ENCODE measurements around the gene UBE2O. TPM values are rescaled to one million over a fixed set of nuclear protein-coding genes. Genes with fewer than 3 reads are reported as not detected.

Gene UBE2O
- total RNA-seq, 1 experiment from 2014 or later: 68.9 TPM

DNA sequence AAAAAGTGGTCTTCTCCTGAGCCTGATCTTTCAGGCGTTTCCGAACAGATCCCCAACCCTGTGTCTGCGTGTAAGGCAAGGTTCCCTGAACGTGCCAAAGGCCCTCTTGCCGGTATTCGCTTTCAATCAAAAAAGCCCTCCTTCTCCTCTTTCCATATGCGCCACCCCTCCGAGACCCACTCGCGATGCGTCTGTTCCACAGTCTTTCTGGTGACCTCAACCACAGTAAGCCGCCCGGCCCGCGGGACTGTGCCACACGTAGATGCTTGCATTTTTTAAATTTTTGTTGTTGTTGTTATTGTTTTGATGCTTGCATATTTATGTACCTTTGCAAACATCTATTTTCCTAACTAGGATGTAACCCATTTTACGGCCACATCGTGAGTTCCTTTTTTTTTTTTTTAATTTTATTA, 98.6 kb downstream of the UBE2O start (continued):
- TF ChIP-seq, protein P1, sequence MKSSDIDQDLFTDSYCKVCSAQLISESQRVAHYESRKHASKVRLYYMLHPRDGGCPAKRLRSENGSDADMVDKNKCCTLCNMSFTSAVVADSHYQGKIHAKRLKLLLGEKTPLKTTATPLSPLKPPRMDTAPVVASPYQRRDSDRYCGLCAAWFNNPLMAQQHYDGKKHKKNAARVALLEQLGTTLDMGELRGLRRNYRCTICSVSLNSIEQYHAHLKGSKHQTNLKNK (CRISPR knock-in tag; IDR thresholded peaks at IDR 0.05): no peak
- no peak for TF ChIP-seq ZNF121 (CRISPR knock-in tag; IDR thresholded peaks at IDR 0.05)
- no peak for TF ChIP-seq EMX1 (CRISPR knock-in tag; IDR thresholded peaks at IDR 0.05)
- TF ChIP-seq MXD4 (CRISPR knock-in tag; IDR thresholded peaks at IDR 0.05; ENCODE audit: borderline replicate concordance): no peak
- TF ChIP-seq, protein P2, sequence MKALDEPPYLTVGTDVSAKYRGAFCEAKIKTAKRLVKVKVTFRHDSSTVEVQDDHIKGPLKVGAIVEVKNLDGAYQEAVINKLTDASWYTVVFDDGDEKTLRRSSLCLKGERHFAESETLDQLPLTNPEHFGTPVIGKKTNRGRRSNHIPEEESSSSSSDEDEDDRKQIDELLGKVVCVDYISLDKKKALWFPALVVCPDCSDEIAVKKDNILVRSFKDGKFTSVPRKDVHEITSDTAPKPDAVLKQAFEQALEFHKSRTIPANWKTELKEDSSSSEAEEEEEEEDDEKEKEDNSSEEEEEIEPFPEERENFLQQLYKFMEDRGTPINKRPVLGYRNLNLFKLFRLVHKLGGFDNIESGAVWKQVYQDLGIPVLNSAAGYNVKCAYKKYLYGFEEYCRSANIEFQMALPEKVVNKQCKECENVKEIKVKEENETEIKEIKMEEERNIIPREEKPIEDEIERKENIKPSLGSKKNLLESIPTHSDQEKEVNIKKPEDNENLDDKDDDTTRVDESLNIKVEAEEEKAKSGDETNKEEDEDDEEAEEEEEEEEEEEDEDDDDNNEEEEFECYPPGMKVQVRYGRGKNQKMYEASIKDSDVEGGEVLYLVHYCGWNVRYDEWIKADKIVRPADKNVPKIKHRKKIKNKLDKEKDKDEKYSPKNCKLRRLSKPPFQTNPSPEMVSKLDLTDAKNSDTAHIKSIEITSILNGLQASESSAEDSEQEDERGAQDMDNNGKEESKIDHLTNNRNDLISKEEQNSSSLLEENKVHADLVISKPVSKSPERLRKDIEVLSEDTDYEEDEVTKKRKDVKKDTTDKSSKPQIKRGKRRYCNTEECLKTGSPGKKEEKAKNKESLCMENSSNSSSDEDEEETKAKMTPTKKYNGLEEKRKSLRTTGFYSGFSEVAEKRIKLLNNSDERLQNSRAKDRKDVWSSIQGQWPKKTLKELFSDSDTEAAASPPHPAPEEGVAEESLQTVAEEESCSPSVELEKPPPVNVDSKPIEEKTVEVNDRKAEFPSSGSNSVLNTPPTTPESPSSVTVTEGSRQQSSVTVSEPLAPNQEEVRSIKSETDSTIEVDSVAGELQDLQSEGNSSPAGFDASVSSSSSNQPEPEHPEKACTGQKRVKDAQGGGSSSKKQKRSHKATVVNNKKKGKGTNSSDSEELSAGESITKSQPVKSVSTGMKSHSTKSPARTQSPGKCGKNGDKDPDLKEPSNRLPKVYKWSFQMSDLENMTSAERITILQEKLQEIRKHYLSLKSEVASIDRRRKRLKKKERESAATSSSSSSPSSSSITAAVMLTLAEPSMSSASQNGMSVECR (CRISPR knock-in tag; IDR thresholded peaks at IDR 0.05; ENCODE audit: borderline replicate concordance): no peak
- TF ChIP-seq CREM (CRISPR knock-in tag; IDR thresholded peaks at IDR 0.05): no peak
- TF ChIP-seq, protein P3, sequence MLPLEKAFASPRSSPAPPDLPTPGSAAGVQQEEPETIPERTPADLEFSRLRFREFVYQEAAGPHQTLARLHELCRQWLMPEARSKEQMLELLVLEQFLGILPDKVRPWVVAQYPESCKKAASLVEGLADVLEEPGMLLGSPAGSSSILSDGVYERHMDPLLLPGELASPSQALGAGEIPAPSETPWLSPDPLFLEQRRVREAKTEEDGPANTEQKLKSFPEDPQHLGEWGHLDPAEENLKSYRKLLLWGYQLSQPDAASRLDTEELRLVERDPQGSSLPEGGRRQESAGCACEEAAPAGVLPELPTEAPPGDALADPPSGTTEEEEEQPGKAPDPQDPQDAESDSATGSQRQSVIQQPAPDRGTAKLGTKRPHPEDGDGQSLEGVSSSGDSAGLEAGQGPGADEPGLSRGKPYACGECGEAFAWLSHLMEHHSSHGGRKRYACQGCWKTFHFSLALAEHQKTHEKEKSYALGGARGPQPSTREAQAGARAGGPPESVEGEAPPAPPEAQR (CRISPR knock-in tag; IDR thresholded peaks at IDR 0.05): no peak
- TF ChIP-seq, protein P4, sequence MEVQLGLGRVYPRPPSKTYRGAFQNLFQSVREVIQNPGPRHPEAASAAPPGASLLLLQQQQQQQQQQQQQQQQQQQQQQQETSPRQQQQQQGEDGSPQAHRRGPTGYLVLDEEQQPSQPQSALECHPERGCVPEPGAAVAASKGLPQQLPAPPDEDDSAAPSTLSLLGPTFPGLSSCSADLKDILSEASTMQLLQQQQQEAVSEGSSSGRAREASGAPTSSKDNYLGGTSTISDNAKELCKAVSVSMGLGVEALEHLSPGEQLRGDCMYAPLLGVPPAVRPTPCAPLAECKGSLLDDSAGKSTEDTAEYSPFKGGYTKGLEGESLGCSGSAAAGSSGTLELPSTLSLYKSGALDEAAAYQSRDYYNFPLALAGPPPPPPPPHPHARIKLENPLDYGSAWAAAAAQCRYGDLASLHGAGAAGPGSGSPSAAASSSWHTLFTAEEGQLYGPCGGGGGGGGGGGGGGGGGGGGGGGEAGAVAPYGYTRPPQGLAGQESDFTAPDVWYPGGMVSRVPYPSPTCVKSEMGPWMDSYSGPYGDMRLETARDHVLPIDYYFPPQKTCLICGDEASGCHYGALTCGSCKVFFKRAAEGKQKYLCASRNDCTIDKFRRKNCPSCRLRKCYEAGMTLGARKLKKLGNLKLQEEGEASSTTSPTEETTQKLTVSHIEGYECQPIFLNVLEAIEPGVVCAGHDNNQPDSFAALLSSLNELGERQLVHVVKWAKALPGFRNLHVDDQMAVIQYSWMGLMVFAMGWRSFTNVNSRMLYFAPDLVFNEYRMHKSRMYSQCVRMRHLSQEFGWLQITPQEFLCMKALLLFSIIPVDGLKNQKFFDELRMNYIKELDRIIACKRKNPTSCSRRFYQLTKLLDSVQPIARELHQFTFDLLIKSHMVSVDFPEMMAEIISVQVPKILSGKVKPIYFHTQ (CRISPR knock-in tag; IDR thresholded peaks at IDR 0.05): no peak
- TF ChIP-seq, protein P5, sequence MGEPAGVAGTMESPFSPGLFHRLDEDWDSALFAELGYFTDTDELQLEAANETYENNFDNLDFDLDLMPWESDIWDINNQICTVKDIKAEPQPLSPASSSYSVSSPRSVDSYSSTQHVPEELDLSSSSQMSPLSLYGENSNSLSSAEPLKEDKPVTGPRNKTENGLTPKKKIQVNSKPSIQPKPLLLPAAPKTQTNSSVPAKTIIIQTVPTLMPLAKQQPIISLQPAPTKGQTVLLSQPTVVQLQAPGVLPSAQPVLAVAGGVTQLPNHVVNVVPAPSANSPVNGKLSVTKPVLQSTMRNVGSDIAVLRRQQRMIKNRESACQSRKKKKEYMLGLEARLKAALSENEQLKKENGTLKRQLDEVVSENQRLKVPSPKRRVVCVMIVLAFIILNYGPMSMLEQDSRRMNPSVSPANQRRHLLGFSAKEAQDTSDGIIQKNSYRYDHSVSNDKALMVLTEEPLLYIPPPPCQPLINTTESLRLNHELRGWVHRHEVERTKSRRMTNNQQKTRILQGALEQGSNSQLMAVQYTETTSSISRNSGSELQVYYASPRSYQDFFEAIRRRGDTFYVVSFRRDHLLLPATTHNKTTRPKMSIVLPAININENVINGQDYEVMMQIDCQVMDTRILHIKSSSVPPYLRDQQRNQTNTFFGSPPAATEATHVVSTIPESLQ (CRISPR knock-in tag; IDR thresholded peaks at IDR 0.05): no peak

DNA sequence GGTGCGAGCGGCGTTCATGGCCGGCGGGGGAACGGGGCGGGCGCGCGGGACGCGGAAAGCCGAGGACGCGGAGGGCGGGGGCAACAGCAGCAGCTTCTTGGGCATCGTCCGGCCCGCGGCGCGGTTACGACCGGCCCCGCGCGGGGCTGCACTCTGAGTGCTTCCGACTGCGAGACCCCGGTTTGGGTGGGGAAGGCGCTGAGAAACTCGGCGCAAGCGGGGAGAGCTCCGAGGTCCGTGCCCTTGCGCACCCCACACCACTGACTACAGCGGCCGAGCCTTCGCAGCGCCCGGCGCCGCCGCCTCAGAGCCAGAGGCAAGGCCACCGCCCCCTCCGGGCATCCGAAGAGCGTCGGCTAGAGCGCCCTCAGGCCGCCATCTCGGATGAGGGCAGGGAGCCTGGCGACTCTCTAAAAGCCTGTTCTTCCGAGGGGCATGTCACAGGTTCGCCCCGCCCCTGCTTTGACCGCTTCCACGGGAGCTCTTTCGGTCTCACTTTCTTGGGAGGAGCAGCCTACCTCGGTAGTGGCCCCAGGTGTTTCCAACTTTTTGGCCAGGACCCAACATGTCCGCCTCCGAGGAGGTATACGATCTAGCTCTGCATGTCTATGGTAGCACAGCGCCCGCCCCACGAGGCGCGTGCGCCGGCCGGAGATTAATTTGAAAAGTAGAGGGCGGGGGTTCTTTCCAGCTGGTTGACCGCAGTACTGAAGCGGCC, 99.2 kb downstream of the UBE2O start, which contains the start of gene PRPSAP1:
PRPSAP1 (minus strand) TSS at position 318 of the 718 bp plus-strand sequence; CDS start at position 105, 213 bp downstream.
- peak within 1 kb of the TSS; percentile 100 for H3K27ac Mint-ChIP-seq
- ChIA-PET POLR2A (interaction anchor here (0.6 to 2.1 kb wide), 8 partner anchors 10 to 85 kb away, joined by 3 to 10 read pairs (median 4); partner anchors contain the start of gene SPHK1), CTCF (interaction anchor here (0.6 to 4.4 kb wide), 23 partner anchors 8 to 523 kb away, joined by 3 to 54 read pairs (median 4); partner anchors contain the start of genes CDK3, PRCD and SPHK1)
- no peaks in the 10 kb centered on the region for H3K9me3 Mint-ChIP-seq
- H3K4me1 Mint-ChIP-seq: peaks cover 27% of the 10 kb centered on the region
- H3K27me3 Mint-ChIP-seq (ENCODE audit: low read depth): no peaks in the 10 kb centered on the region
- H3K4me3 Mint-ChIP-seq: peak within 1 kb of the TSS; percentile 95
- peak; percentile 94 for ATAC-seq
- H3K36me3 Mint-ChIP-seq: peaks cover 4% of the 10 kb centered on the region; the same call in 1 of the 2 replicates
- DNase-seq (ENCODE audit: low spot score): peak; percentile 86
- TF ChIP-seq ATF1 (CRISPR knock-in tag; IDR thresholded peaks at IDR 0.05) (0 out of 2 replicates have a peak, but pooled peaks have one; percentile 32), SOX15 (CRISPR knock-in tag; IDR thresholded peaks at IDR 0.05) (no peak), NFE2L1 (CRISPR knock-in tag; IDR thresholded peaks at IDR 0.05) (no peak), SMAD3 (CRISPR knock-in tag; IDR thresholded peaks at IDR 0.05; ENCODE audit: borderline replicate concordance) (peak; percentile 84), GABPB1 (CRISPR knock-in tag; IDR thresholded peaks at IDR 0.05) (peak; percentile 71; the same call in 1 of the 2 replicates), ESRRA (CRISPR knock-in tag; IDR thresholded peaks at IDR 0.05; ENCODE audit: borderline replicate concordance) (peak; percentile 14; the same call in 1 of the 2 replicates), SP1 (CRISPR knock-in tag; conservative IDR thresholded peaks at IDR 0.05) (peak; percentile 90)
- TF ChIP-seq, protein P6, sequence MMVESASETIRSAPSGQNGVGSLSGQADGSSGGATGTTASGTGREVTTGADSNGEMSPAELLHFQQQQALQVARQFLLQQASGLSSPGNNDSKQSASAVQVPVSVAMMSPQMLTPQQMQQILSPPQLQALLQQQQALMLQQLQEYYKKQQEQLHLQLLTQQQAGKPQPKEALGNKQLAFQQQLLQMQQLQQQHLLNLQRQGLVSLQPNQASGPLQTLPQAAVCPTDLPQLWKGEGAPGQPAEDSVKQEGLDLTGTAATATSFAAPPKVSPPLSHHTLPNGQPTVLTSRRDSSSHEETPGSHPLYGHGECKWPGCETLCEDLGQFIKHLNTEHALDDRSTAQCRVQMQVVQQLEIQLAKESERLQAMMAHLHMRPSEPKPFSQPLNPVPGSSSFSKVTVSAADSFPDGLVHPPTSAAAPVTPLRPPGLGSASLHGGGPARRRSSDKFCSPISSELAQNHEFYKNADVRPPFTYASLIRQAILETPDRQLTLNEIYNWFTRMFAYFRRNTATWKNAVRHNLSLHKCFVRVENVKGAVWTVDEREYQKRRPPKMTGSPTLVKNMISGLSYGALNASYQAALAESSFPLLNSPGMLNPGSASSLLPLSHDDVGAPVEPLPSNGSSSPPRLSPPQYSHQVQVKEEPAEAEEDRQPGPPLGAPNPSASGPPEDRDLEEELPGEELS (CRISPR knock-in tag; IDR thresholded peaks at IDR 0.05): peak; percentile 75
- TF ChIP-seq, protein P7, sequence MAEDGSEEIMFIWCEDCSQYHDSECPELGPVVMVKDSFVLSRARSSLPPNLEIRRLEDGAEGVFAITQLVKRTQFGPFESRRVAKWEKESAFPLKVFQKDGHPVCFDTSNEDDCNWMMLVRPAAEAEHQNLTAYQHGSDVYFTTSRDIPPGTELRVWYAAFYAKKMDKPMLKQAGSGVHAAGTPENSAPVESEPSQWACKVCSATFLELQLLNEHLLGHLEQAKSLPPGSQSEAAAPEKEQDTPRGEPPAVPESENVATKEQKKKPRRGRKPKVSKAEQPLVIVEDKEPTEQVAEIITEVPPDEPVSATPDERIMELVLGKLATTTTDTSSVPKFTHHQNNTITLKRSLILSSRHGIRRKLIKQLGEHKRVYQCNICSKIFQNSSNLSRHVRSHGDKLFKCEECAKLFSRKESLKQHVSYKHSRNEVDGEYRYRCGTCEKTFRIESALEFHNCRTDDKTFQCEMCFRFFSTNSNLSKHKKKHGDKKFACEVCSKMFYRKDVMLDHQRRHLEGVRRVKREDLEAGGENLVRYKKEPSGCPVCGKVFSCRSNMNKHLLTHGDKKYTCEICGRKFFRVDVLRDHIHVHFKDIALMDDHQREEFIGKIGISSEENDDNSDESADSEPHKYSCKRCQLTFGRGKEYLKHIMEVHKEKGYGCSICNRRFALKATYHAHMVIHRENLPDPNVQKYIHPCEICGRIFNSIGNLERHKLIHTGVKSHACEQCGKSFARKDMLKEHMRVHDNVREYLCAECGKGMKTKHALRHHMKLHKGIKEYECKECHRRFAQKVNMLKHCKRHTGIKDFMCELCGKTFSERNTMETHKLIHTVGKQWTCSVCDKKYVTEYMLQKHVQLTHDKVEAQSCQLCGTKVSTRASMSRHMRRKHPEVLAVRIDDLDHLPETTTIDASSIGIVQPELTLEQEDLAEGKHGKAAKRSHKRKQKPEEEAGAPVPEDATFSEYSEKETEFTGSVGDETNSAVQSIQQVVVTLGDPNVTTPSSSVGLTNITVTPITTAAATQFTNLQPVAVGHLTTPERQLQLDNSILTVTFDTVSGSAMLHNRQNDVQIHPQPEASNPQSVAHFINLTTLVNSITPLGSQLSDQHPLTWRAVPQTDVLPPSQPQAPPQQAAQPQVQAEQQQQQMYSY (CRISPR knock-in tag; IDR thresholded peaks at IDR 0.05): no peak
